SH-SY5Y (cell line): ENCODE results near the gene LSM3.

Experiments used
- GATA2 ChIP-seq: IDR thresholded peaks from 2 replicates; pipeline ENCODE4 v1.6.1; 2011; ENCODE audit warnings: mild to moderate bottlenecking, low read depth, low read length
- GATA3 ChIP-seq: IDR thresholded peaks from 2 replicates; pipeline ENCODE4 v1.6.1; 2011; ENCODE audit warnings: low read depth, mild to moderate bottlenecking, low read length, moderate library complexity

GRCh38 chr3:14231145-14231990 lies 52.8 kb downstream of the LSM3 start:
- no peak for TF ChIP-seq GATA2
- no peak for TF ChIP-seq GATA3
